IMR-90 (cell line): ENCODE data around the gene DCLK1. TPM values are rescaled to one million over a fixed set of nuclear protein-coding genes. Genes with fewer than 3 reads are reported as not detected.

ENCODE experiments used
- ATAC-seq: fragments of 200-7000 bp; cut with Tn5 transposase; 2 replicates; pipeline ENCODE4 v1.9.1; 2020; ENCODE audit warnings: low read depth, mild to moderate bottlenecking, moderate library complexity
- BruUV-seq: library from RNA; stranded (reverse); fragments of 400-500 nt; replicated peaks from 2 replicates; lab custom pipeline; 2021; lab: Mats Ljungman, UMichigan
- CTCF ChIA-PET: fragments of 300-600 bp; formaldehyde crosslinking; extraction: SDS; loops from one replicate; lab custom pipeline; 2021; ENCODE audit warnings: antibody characterized with exemption; lab: Yijun Ruan, JAX
- POLR2A ChIA-PET: fragments of 300-600 bp; sonication (Branson Sonifier 250); formaldehyde crosslinking; loops from one replicate; lab custom pipeline; 2022; ENCODE audit warnings: antibody characterized with exemption; ENCODE audit not compliant: unreplicated experiment; lab: Charles Lee
- DNase-seq: peaks from one replicate; pipeline ENCODE4 v3.0.0; 2013
- H2AFZ ChIP-seq: replicated peaks from 2 replicates; pipeline ENCODE3; 2013; ENCODE audit warnings: low read length, mild to moderate bottlenecking; ENCODE audit not compliant: poor library complexity
- H2AK5ac ChIP-seq: 2 replicates; pipeline ENCODE4 v1.6.1; 2013; ENCODE audit warnings: low read depth, low read length, inconsistent platforms
- H2AK9ac ChIP-seq: replicated peaks from 2 replicates; pipeline ENCODE3; 2013; ENCODE audit warnings: mild to moderate bottlenecking, low read depth, low read length, moderate library complexity; ENCODE audit not compliant: poor library complexity
- H2BK120ac ChIP-seq: 2 replicates; pipeline ENCODE4 v1.6.1; 2013; ENCODE audit warnings: low read depth, low read length, inconsistent platforms
- H2BK15ac ChIP-seq: 3 replicates; pipeline ENCODE4 v1.6.1; 2013; ENCODE audit warnings: low read depth, low read length, inconsistent platforms
- H2BK20ac ChIP-seq: 2 replicates; pipeline ENCODE4 v1.6.1; 2013; ENCODE audit warnings: low read depth, mild to moderate bottlenecking, inconsistent platforms, low read length, moderate library complexity
- H2BK5ac ChIP-seq: 2 replicates; pipeline ENCODE4 v1.6.1; 2013; ENCODE audit warnings: mild to moderate bottlenecking, low read depth, low read length, inconsistent platforms; ENCODE audit not compliant: poor library complexity, severe bottlenecking
- H3K14ac ChIP-seq: replicated peaks from 2 replicates; pipeline ENCODE4 v1.6.1; 2013; ENCODE audit warnings: low read depth, low read length, inconsistent platforms
- H3K18ac ChIP-seq: 2 replicates; pipeline ENCODE4 v1.6.1; 2013; ENCODE audit warnings: low read depth, low read length, control low read depth
- H3K23ac ChIP-seq: 2 replicates; pipeline ENCODE4 v1.6.1; 2013; ENCODE audit warnings: low read depth, low read length, inconsistent platforms
- H3K27ac ChIP-seq: 2 replicates; pipeline ENCODE4 v1.5.1; 2013; ENCODE audit warnings: mild to moderate bottlenecking, control low read depth, low read length; ENCODE audit not compliant: insufficient read depth
- H3K27me3 ChIP-seq: 2 replicates; pipeline ENCODE4 v1.6.1; 2013; ENCODE audit warnings: low read length; ENCODE audit not compliant: control insufficient read depth, insufficient read depth
- H3K36me3 ChIP-seq: 2 replicates; pipeline ENCODE4 v1.6.1; 2013; ENCODE audit warnings: low read length, mixed read lengths; ENCODE audit not compliant: control insufficient read depth, insufficient read depth
- H3K4ac ChIP-seq: 2 replicates; pipeline ENCODE4 v1.6.1; 2013; ENCODE audit warnings: low read depth, low read length, inconsistent platforms
- H3K4me1 ChIP-seq: 2 replicates; pipeline ENCODE4 v1.6.1; 2013; ENCODE audit warnings: low read length, mixed read lengths; ENCODE audit not compliant: control insufficient read depth, insufficient read depth
- H3K4me2 ChIP-seq: 2 replicates; pipeline ENCODE4 v1.6.1; 2013; ENCODE audit warnings: low read depth, mild to moderate bottlenecking, control low read depth, low read length, moderate library complexity
- H3K4me3 ChIP-seq: 2 replicates; pipeline ENCODE4 v1.5.1; 2013; ENCODE audit warnings: low read depth, mild to moderate bottlenecking, control low read depth, low read length, moderate library complexity; ENCODE audit not compliant: insufficient read depth
- H3K56ac ChIP-seq: 2 replicates; pipeline ENCODE4 v1.6.1; 2013; ENCODE audit warnings: low read length, inconsistent platforms; ENCODE audit not compliant: insufficient read depth; ENCODE audit errors: extremely low read depth
- H3K79me1 ChIP-seq, 2 experiments: 2 replicates each; pipeline ENCODE4 v1.6.1; 2013; ENCODE audit warnings: low read length in 2 of 2, inconsistent platforms in 1 of 2, low read depth in 1 of 2
- H3K9ac ChIP-seq: 2 replicates; pipeline ENCODE4 v1.6.1; 2013; ENCODE audit warnings: low read depth, low read length, control low read depth
- H3K9me1 ChIP-seq: 2 replicates; pipeline ENCODE4 v1.6.1; 2013; ENCODE audit warnings: low read length, inconsistent platforms; ENCODE audit not compliant: insufficient read depth
- H3K9me3 ChIP-seq: 2 replicates; pipeline ENCODE4 v1.6.1; 2013; ENCODE audit warnings: low read length; ENCODE audit not compliant: control insufficient read depth, insufficient read depth
- H4K20me1 ChIP-seq: 2 replicates; pipeline ENCODE4 v1.6.1; 2013; ENCODE audit warnings: low read length, inconsistent platforms; ENCODE audit not compliant: insufficient read depth
- H4K5ac ChIP-seq: 2 replicates; pipeline ENCODE4 v1.6.1; 2013; ENCODE audit warnings: mild to moderate bottlenecking, low read depth, low read length, control low read depth
- H4K8ac ChIP-seq, 2 experiments: 2 replicates each; pipeline ENCODE4 v1.6.1; 2013; ENCODE audit warnings: low read depth in 2 of 2, low read length in 2 of 2, control low read depth in 1 of 2, inconsistent platforms in 1 of 2
- H4K91ac ChIP-seq: 2 replicates; pipeline ENCODE4 v1.6.1; 2013; ENCODE audit warnings: low read depth, low read length, inconsistent platforms; ENCODE audit not compliant: insufficient read depth
- BHLHE40 ChIP-seq: fragments of 150-350 bp; IDR thresholded peaks from 2 replicates; pipeline ENCODE4 v1.6.1; 2016; ENCODE audit warnings: mild to moderate bottlenecking, low read depth, low read length
- CEBPB ChIP-seq: IDR thresholded peaks from 2 replicates; pipeline ENCODE4 v1.6.1; 2012; ENCODE audit warnings: low read depth, low read length, improper control_type of control experiment
- CHD1 ChIP-seq: IDR thresholded peaks from 2 replicates; pipeline ENCODE4 v1.6.1; 2012; ENCODE audit warnings: low read depth, low read length, improper control_type of control experiment
- FOS ChIP-seq: fragments of 150-350 bp; IDR thresholded peaks from 2 replicates; pipeline ENCODE4 v1.6.1; 2016; ENCODE audit warnings: low read depth, low read length
- MAFK ChIP-seq: IDR thresholded peaks from 2 replicates; pipeline ENCODE4 v1.6.1; 2012; ENCODE audit warnings: low read depth, low read length, improper control_type of control experiment
- MAZ ChIP-seq: IDR thresholded peaks from 2 replicates; pipeline ENCODE4 v1.6.1; 2012; ENCODE audit warnings: low read depth, mild to moderate bottlenecking, low read length, improper control_type of control experiment, moderate library complexity, borderline replicate concordance
- MXI1 ChIP-seq: IDR thresholded peaks from 2 replicates; pipeline ENCODE4 v1.6.1; 2012; ENCODE audit warnings: low read depth, mild to moderate bottlenecking, low read length, moderate library complexity, borderline replicate concordance
- NFE2L2 ChIP-seq: fragments of 150-350 bp; IDR thresholded peaks from 2 replicates; pipeline ENCODE4 v1.6.1; 2016; ENCODE audit warnings: low read depth, mild to moderate bottlenecking, low read length
- POLR2A ChIP-seq: IDR thresholded peaks from 2 replicates; pipeline ENCODE4 v1.6.1; 2012; ENCODE audit warnings: mild to moderate bottlenecking, low read depth, low read length
- RAD21 ChIP-seq: IDR thresholded peaks from 2 replicates; pipeline ENCODE4 v1.6.1; 2012; ENCODE audit warnings: low read length, improper control_type of control experiment
- RCOR1 ChIP-seq: IDR thresholded peaks from 2 replicates; pipeline ENCODE4 v1.6.1; 2012; ENCODE audit warnings: mild to moderate bottlenecking, low read length, improper control_type of control experiment; ENCODE audit not compliant: insufficient replicate concordance
- RFX5 ChIP-seq: IDR thresholded peaks from 2 replicates; pipeline ENCODE4 v1.8.0; 2012; ENCODE audit warnings: low read depth, mild to moderate bottlenecking, low read length, moderate library complexity
- SMC3 ChIP-seq: fragments of 150-350 bp; IDR thresholded peaks from 2 replicates; pipeline ENCODE4 v1.6.1; 2016; ENCODE audit warnings: low read depth, mild to moderate bottlenecking, antibody characterized with exemption, low read length, moderate library complexity
- WGBS, 2 experiments: methylation state at CpG; one replicate each; pipeline versions ENCODE4 v1.1.5 to v1.1.7; 2013; ENCODE audit warnings: missing lambda C conversion rate in 2 of 2; ENCODE audit not compliant: insufficient read length in 1 of 2; ENCODE audit errors: extremely low coverage in 2 of 2; 5-methylcytosine and 5-hydroxymethylcytosine counted together
- dilution Hi-C: fragments of 300-500 bp; cut with HindIII; formaldehyde crosslinking; loops from one replicate; pipeline ENCODE4 v1.14.3; 2018; ENCODE audit warnings: low sequenced_read_pairs; ENCODE audit not compliant: unreplicated experiment
- in situ Hi-C: fragments of 300-500 bp; cut with MboI; formaldehyde crosslinking; loops from 3 replicates; pipeline ENCODE4 v1.14.3; 2019; ENCODE audit warnings: low sequenced_read_pairs, inconsistent platforms, mixed read lengths
- intact Hi-C: fragments of 100-400 bp; cut with micrococcal nuclease; formaldehyde crosslinking; loops from 2 replicates; pipeline ENCODE4 v1.10.0; 2022
- polyA plus RNA-seq, 3 experiments: library from polyadenylated mRNA; depleted of rRNA; stranded (reverse); fragments of >200 nt; gene quantifications; 2 replicates each; pipeline ENCODE4 v1.2.3, GENCODE V29; 2012; ENCODE audit warnings: low replicate concordance in 1 of 3
- total RNA-seq: library from RNA; depleted of rRNA; stranded (reverse); fragments of >200 nt; gene quantifications from 2 replicates; pipeline ENCODE4 v1.2.3, GENCODE V29; 2012
- TF ChIP-seq, protein P1 (sequence below): fragments of 150-350 bp; IDR thresholded peaks from 2 replicates; pipeline ENCODE4 v1.6.1; 2017; ENCODE audit warnings: mild to moderate bottlenecking, antibody characterized with exemption, low read length, low read depth
- TF ChIP-seq, protein P2 (sequence below): conservative IDR thresholded peaks from 2 replicates; pipeline ENCODE4 v1.5.1; 2012; ENCODE audit warnings: mild to moderate bottlenecking, low read depth, low read length, improper control_type of control experiment
- TF ChIP-seq, protein P3 (sequence below): fragments of 150-350 bp; IDR thresholded peaks from 2 replicates; pipeline ENCODE4 v1.6.1; 2016; ENCODE audit warnings: low read depth, mild to moderate bottlenecking, low read length, moderate library complexity, borderline replicate concordance

DCLK1 gene
- total and polyA plus RNA-seq, 2 of the 4 experiments (the other 2 are of a cell fraction), result under 0.01 to 0.02 TPM

DNA sequence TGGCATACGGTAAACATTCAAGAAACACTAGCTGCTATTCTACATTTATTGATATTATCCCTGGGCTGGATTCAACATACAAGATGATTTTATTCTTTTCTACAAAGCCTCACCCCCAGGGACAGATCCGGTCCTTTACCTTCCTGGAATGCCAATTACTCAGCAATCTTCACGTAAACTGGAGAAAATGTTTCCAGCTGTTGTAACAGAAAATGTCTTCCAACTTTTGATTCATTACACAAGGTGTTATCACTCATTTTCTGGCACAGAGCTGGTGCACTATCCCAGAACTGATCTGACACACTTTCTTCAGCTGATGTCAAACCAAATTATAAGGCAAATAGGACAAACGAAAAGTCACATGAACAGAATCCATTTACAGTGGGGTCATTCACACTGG is 33.1 kb downstream of the DCLK1 start:
- dilution Hi-C loops (no loop called here), in situ Hi-C loops (loop anchor here (10.0 kb wide), 1 partner anchor 63 kb away; no protein-coding TSS in a partner anchor), intact Hi-C loops (no loop called here)
- Histone ChIP-seq H3K9me1 (no peaks in the 10 kb centered on the region), H3K56ac (no peak overlapping the region), H2BK15ac (no peak overlapping the region), H3K79me1 (no peaks in the 10 kb centered on the region), H4K20me1 (no peaks in the 10 kb centered on the region), H3K27me3 (no peaks in the 10 kb centered on the region), H3K4me3 (no peak overlapping the region), H2BK5ac (no peak overlapping the region), H3K18ac (no peak overlapping the region), H2AFZ (no peak overlapping the region), H4K5ac (no peak overlapping the region), H2AK9ac (no peak overlapping the region), H2AK5ac (no peak overlapping the region), H3K4me1 (no peaks in the 10 kb centered on the region), H3K27ac (no peak overlapping the region), H3K14ac (no peak overlapping the region), H3K9ac (no peak overlapping the region), H3K4me2 (no peak overlapping the region), H4K91ac (no peak overlapping the region), H3K23ac (no peak overlapping the region), H3K36me3 (no peaks in the 10 kb centered on the region), H2BK20ac (no peak overlapping the region), H3K9me3 (no peaks in the 10 kb centered on the region), H3K4ac (no peak overlapping the region), H2BK120ac (no peak overlapping the region), H4K8ac (no peak overlapping the region)
- WGBS, 2 experiments, result 43% methylated on average over 2 of the region's 4 CpGs; no CpG with 5 or more reads in 1 of the 2 experiments
- CTCF ChIA-PET, result no interaction called here
- no TSS peak for BruUV-seq
- TF ChIP-seq NFE2L2 (no peak), CEBPB (no peak), MAZ (no peak), RAD21 (no peak), MAFK (no peak), SMC3 (no peak), CHD1 (no peak), RFX5 (no peak), MXI1 (no peak), RCOR1 (no peak), FOS (no peak), BHLHE40 (no peak), POLR2A (no peak)
- TF ChIP-seq, protein P1, sequence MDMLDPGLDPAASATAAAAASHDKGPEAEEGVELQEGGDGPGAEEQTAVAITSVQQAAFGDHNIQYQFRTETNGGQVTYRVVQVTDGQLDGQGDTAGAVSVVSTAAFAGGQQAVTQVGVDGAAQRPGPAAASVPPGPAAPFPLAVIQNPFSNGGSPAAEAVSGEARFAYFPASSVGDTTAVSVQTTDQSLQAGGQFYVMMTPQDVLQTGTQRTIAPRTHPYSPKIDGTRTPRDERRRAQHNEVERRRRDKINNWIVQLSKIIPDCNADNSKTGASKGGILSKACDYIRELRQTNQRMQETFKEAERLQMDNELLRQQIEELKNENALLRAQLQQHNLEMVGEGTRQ, result no peak
- TF ChIP-seq, protein P2, sequence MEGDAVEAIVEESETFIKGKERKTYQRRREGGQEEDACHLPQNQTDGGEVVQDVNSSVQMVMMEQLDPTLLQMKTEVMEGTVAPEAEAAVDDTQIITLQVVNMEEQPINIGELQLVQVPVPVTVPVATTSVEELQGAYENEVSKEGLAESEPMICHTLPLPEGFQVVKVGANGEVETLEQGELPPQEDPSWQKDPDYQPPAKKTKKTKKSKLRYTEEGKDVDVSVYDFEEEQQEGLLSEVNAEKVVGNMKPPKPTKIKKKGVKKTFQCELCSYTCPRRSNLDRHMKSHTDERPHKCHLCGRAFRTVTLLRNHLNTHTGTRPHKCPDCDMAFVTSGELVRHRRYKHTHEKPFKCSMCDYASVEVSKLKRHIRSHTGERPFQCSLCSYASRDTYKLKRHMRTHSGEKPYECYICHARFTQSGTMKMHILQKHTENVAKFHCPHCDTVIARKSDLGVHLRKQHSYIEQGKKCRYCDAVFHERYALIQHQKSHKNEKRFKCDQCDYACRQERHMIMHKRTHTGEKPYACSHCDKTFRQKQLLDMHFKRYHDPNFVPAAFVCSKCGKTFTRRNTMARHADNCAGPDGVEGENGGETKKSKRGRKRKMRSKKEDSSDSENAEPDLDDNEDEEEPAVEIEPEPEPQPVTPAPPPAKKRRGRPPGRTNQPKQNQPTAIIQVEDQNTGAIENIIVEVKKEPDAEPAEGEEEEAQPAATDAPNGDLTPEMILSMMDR, result no peak
- TF ChIP-seq, protein P3, sequence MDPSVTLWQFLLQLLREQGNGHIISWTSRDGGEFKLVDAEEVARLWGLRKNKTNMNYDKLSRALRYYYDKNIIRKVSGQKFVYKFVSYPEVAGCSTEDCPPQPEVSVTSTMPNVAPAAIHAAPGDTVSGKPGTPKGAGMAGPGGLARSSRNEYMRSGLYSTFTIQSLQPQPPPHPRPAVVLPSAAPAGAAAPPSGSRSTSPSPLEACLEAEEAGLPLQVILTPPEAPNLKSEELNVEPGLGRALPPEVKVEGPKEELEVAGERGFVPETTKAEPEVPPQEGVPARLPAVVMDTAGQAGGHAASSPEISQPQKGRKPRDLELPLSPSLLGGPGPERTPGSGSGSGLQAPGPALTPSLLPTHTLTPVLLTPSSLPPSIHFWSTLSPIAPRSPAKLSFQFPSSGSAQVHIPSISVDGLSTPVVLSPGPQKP, result no peak
- ATAC-seq, result no peak
- POLR2A ChIA-PET, result no interaction called here
- no peak for DNase-seq
